OCI-LY1 (cell line): ENCODE data around the gene GBP5.
"Not testable (repeated sequence)": the region's sequence is repeated elsewhere in the genome, so short reads cannot be mapped to it uniquely, and the experiment has no call there.

Source experiments
- EZH2 ChIP-seq: fragments of 200-600 bp; sonication (generic), shearing (Covaris generic); IDR thresholded peaks from 2 replicates; pipeline ENCODE4 v1.8.0; 2017; ENCODE audit warnings: borderline replicate concordance, mixed run types, mild to moderate bottlenecking, antibody characterized with exemption, low read length, moderate library complexity, mixed read lengths
- TF ChIP-seq, protein P1 (sequence below): fragments of 200-600 bp; sonication (generic), shearing (Covaris generic); IDR thresholded peaks from 2 replicates; pipeline ENCODE4 v1.5.1; 2017; ENCODE audit warnings: mild to moderate bottlenecking, antibody characterized with exemption, low read length, moderate library complexity, mixed read lengths

DNA sequence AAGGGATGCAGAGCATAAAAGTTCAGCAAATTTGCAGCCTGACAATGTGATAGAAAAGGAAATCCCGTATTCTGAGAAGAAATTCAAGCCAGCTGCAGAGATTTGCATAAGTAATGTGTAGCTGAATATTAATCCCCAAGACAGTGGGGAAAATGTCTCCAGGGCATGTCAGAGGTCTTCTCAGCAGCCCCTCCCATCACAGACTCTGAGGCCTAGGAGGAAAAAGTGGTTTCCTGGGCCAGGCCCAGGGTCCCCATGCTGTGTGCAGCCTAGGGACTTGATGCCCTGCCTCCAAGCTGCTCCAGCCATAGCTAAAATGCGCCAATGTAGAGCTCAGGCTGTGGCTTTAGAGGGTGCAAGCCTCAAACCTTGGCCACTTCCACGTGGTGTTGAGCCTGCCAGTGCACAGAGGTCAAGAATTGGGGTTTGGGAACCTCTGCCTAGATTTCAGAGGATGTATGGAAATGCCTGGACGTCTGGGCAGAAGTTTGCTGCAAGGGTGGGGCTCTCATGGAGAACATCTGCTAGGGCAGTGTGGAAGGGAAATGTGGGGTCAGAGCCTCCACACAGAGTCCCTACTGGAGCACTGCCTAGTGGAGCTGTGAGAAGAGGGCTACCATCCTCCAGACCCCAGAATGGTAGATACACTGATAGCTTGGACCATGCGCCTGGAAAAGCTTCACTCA lies 11.6 kb upstream of the GBP5 start:
- not testable (repeated sequence) for TF ChIP-seq EZH2
- TF ChIP-seq, protein P1, sequence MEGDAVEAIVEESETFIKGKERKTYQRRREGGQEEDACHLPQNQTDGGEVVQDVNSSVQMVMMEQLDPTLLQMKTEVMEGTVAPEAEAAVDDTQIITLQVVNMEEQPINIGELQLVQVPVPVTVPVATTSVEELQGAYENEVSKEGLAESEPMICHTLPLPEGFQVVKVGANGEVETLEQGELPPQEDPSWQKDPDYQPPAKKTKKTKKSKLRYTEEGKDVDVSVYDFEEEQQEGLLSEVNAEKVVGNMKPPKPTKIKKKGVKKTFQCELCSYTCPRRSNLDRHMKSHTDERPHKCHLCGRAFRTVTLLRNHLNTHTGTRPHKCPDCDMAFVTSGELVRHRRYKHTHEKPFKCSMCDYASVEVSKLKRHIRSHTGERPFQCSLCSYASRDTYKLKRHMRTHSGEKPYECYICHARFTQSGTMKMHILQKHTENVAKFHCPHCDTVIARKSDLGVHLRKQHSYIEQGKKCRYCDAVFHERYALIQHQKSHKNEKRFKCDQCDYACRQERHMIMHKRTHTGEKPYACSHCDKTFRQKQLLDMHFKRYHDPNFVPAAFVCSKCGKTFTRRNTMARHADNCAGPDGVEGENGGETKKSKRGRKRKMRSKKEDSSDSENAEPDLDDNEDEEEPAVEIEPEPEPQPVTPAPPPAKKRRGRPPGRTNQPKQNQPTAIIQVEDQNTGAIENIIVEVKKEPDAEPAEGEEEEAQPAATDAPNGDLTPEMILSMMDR, result not testable (repeated sequence)
